Measurements from ENCODE around the gene SLC25A51. TPM values are rescaled to one million over a fixed set of nuclear protein-coding genes. Genes with fewer than 3 reads are reported as not detected.

The SLC25A51 gene
- total RNA-seq, 1 donor from 2014 or later = 24.1 TPM

DNA sequence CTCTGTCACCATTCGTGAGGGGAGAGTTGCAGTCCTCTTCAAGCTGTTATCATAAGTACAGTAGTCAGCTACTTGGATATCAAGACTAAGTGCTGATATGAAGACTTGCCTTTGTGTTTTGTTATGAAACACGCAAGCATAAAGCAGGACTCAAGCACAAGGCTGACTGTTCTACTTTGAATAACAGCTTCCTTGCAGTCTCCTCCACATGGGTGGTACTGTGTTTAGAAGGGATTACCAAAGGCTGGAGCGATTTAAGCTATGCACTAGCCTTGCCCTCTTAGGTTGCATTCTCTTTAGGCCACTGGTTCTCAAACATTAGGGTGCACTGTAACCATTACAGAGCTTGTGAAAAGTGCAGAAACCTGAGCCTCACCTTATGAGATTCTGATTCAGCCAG, 41.4 kb downstream of the SLC25A51 start:
- DNase-seq (ENCODE audit: low read depth) = no peak
- no peak overlapping the region for H3K4me3 ChIP-seq (ENCODE audit: low read depth, low read length)
- TF ChIP-seq, protein P1, sequence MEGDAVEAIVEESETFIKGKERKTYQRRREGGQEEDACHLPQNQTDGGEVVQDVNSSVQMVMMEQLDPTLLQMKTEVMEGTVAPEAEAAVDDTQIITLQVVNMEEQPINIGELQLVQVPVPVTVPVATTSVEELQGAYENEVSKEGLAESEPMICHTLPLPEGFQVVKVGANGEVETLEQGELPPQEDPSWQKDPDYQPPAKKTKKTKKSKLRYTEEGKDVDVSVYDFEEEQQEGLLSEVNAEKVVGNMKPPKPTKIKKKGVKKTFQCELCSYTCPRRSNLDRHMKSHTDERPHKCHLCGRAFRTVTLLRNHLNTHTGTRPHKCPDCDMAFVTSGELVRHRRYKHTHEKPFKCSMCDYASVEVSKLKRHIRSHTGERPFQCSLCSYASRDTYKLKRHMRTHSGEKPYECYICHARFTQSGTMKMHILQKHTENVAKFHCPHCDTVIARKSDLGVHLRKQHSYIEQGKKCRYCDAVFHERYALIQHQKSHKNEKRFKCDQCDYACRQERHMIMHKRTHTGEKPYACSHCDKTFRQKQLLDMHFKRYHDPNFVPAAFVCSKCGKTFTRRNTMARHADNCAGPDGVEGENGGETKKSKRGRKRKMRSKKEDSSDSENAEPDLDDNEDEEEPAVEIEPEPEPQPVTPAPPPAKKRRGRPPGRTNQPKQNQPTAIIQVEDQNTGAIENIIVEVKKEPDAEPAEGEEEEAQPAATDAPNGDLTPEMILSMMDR (conservative IDR thresholded peaks at IDR 0.05; ENCODE audit: low read depth, low read length) = no peak

GRCh38 chr9:37859043-37859442, 44.9 kb downstream of the SLC25A51 start:
- DNase-seq (ENCODE audit: low read depth) = no peak
- H3K4me3 ChIP-seq (ENCODE audit: low read depth, low read length) = no peak overlapping the region
- TF ChIP-seq, protein P1 (conservative IDR thresholded peaks at IDR 0.05; ENCODE audit: low read depth, low read length) = peak; percentile 35

GRCh38 chr9:37856551-37856950, 47.4 kb downstream of the SLC25A51 start:
- no peak overlapping the region for H3K4me3 ChIP-seq (ENCODE audit: low read depth, low read length)
- TF ChIP-seq, protein P1 (conservative IDR thresholded peaks at IDR 0.05; ENCODE audit: low read depth, low read length) = no peak
- DNase-seq (ENCODE audit: low read depth) = no peak

DNA sequence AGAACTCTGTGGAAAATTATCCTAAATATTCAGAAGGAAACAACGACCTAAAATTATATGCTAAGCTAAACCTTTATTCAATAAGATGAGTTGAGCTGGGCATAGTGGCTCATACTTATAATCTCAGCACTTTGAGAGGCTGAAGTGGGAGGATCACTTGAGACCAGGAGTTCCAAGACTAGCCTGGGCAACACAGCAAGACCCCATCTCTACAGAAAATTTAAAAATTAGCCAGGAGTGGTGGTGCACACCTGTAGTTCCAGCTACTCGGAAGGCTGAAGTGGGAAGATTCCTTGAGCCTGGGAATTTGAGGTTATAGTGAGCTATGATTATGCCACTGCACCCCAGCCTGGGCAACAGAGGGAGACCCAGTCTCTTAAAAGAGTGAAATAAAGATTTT, 51.7 kb downstream of the SLC25A51 start:
- TF ChIP-seq, protein P1 (conservative IDR thresholded peaks at IDR 0.05; ENCODE audit: low read depth, low read length) = no peak
- no peak for DNase-seq (ENCODE audit: low read depth)
- no peak overlapping the region for H3K4me3 ChIP-seq (ENCODE audit: low read depth, low read length)

GRCh38 chr9:37840560-37841194, 63.2 kb downstream of the SLC25A51 start:
- peak; percentile 9 for DNase-seq (ENCODE audit: low read depth)
- H3K4me3 ChIP-seq (ENCODE audit: low read depth, low read length) = no peak overlapping the region
- TF ChIP-seq, protein P1 (conservative IDR thresholded peaks at IDR 0.05; ENCODE audit: low read depth, low read length) = no peak

DNA sequence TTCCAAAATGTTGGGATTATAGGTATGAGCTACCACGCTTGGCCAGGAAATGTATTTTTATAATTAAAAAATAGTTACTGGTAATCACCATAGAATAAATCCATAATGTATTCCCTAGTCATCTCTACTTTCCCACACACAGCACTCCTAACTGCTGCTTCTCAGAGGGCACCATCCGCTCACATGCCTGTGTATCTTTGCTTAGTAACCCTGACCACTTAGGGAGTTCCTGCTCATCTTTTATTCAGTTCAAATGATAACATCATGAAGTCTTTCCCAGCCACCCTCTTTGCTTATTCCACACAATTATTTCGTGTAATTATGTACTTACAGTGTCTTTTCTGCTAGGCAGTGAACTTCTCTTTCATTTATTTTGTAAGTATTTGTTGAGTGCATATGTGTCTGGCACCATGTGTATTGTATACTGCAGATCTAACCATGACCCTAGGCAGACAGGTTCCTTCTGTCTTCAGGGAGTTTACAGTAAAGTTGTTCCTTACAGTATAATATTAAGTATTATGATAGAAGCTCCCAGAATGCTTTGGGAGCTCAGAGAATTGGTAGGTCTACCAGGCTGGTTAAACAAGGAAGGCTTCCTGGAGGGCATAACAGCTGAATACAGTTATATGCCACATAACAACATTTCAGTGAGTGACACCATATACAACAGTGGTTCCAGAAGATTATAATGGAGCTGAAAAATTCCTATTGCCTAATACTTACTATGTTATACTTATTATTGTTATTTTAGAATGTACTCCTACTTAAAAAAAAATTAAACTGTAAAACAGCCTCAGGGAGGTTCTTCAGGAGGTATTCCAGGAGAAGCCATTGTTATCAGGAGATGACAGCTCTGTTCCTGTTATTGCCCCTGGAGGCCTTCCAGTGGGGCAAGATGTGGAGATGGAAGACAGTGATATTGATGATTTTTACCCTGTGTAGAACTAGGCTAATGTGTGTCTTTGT, 64.1 kb downstream of the SLC25A51 start:
- DNase-seq (ENCODE audit: low read depth) = no peak
- TF ChIP-seq, protein P1 (conservative IDR thresholded peaks at IDR 0.05; ENCODE audit: low read depth, low read length) = no peak
- H3K4me3 ChIP-seq (ENCODE audit: low read depth, low read length) = no peak overlapping the region

Other genes starting within 250 kb of the SLC25A51 start
- 2.1 and 5.1 TPM in 2 replicates for gene TRMT10B, start 150.3 kb downstream of the SLC25A51 start, total RNA-seq
- gene EXOSC3, start 119.1 kb downstream of the SLC25A51 start, total RNA-seq = 73.7 and 77.7 TPM in 2 replicates
- 8.3 and 17.8 TPM in 2 replicates for gene DCAF10, start 103.3 kb downstream of the SLC25A51 start, total RNA-seq
- 32.7 and 43.8 TPM in 2 replicates for gene SHB, start 165.1 kb upstream of the SLC25A51 start, total RNA-seq